ENCODE measurements around the gene KRTAP20-2. TPM values are rescaled to one million over a fixed set of nuclear protein-coding genes. Genes with fewer than 3 reads are reported as not detected.

KRTAP20-2 gene
- total RNA-seq, 1 experiment from 2014 or later = not detected

DNA sequence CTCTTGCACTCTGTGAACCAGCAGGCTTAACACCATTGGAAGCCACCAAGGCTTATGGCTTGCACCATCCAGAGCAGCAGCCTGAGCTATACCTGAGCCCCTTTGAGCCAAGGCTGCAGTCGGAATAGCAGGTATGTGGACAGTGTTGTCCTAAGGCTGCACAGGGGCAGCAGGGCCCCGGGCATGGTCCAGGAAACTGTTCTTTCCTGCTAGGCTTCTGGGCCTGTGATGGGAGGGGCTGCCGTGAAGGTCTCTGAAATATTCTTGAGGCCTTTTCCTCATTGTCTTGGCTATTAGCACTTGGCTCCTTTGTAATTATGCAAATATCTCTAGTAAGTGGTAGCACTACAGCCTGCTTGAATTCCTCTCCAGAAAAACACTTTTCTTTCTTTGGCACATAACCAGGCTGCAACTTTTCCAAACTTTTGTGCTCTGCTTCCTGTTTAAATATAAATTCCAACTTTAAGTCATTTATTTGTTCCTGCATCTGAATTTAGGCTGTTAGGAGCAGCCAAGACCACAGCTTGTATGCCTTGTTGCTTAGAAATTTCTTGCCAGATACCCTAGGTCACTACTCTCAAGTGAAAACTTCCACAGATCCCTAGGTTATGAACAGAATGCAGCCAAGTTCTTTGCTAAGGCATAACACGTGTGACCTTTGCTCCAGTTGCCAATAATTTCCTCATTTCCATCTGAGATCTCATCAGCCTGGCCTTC is 9.4 kb upstream of the KRTAP20-2 start:
- no peak overlapping the region for H3K27ac ChIP-seq (ENCODE audit: low read length)
- intact Hi-C loops (cut with micrococcal nuclease; ENCODE audit: unreplicated experiment) = no loop called here
- no peak for ATAC-seq
- no peaks in the 10 kb centered on the region for H3K36me3 ChIP-seq (ENCODE audit: control insufficient read depth, insufficient read depth, low read length)
- no TSS peak for BruUV-seq (replicated peaks)
- H3K4me3 ChIP-seq (ENCODE audit: low read depth in 2 of 2, low read length in 2 of 2) = no peak overlapping the region
- in situ Hi-C loops (cut with HindIII; ENCODE audit: low pct_unique_long_range_greater_than_20kb, low sequenced_read_pairs) = no loop called here
- no peak for TF ChIP-seq TCF7L2 (IDR thresholded peaks at IDR 0.05; ENCODE audit: low read depth, low read length)
- no peak for TF ChIP-seq POLR2AphosphoS5 (IDR thresholded peaks at IDR 0.05; ENCODE audit: low read depth, low read length)
- TF ChIP-seq SIN3A (IDR thresholded peaks at IDR 0.05; ENCODE audit: borderline replicate concordance, insufficient read depth, low read depth, low read length) = no peak
- TF ChIP-seq, protein P1, sequence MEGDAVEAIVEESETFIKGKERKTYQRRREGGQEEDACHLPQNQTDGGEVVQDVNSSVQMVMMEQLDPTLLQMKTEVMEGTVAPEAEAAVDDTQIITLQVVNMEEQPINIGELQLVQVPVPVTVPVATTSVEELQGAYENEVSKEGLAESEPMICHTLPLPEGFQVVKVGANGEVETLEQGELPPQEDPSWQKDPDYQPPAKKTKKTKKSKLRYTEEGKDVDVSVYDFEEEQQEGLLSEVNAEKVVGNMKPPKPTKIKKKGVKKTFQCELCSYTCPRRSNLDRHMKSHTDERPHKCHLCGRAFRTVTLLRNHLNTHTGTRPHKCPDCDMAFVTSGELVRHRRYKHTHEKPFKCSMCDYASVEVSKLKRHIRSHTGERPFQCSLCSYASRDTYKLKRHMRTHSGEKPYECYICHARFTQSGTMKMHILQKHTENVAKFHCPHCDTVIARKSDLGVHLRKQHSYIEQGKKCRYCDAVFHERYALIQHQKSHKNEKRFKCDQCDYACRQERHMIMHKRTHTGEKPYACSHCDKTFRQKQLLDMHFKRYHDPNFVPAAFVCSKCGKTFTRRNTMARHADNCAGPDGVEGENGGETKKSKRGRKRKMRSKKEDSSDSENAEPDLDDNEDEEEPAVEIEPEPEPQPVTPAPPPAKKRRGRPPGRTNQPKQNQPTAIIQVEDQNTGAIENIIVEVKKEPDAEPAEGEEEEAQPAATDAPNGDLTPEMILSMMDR (IDR thresholded peaks at IDR 0.05) = no peak
- TF ChIP-seq, protein P2, sequence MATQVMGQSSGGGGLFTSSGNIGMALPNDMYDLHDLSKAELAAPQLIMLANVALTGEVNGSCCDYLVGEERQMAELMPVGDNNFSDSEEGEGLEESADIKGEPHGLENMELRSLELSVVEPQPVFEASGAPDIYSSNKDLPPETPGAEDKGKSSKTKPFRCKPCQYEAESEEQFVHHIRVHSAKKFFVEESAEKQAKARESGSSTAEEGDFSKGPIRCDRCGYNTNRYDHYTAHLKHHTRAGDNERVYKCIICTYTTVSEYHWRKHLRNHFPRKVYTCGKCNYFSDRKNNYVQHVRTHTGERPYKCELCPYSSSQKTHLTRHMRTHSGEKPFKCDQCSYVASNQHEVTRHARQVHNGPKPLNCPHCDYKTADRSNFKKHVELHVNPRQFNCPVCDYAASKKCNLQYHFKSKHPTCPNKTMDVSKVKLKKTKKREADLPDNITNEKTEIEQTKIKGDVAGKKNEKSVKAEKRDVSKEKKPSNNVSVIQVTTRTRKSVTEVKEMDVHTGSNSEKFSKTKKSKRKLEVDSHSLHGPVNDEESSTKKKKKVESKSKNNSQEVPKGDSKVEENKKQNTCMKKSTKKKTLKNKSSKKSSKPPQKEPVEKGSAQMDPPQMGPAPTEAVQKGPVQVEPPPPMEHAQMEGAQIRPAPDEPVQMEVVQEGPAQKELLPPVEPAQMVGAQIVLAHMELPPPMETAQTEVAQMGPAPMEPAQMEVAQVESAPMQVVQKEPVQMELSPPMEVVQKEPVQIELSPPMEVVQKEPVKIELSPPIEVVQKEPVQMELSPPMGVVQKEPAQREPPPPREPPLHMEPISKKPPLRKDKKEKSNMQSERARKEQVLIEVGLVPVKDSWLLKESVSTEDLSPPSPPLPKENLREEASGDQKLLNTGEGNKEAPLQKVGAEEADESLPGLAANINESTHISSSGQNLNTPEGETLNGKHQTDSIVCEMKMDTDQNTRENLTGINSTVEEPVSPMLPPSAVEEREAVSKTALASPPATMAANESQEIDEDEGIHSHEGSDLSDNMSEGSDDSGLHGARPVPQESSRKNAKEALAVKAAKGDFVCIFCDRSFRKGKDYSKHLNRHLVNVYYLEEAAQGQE (IDR thresholded peaks at IDR 0.05; ENCODE audit: insufficient read depth in 1 of 2, low read depth in 2 of 2, low read length in 1 of 2) = no peak
- ChIA-PET CTCF (no interaction called here), POLR2A (no interaction called here)
- DNase-seq (ENCODE audit: low read depth, low spot score) = no peak
- H3K9me3 ChIP-seq (ENCODE audit: control insufficient read depth, insufficient read depth, low read depth, low read length) = no peaks in the 10 kb centered on the region
- no peaks in the 10 kb centered on the region for H3K27me3 ChIP-seq (ENCODE audit: control insufficient read depth, insufficient read depth, low read length)
- no peaks in the 10 kb centered on the region for H3K4me1 ChIP-seq (ENCODE audit: control insufficient read depth, insufficient read depth, low read length)

DNA sequence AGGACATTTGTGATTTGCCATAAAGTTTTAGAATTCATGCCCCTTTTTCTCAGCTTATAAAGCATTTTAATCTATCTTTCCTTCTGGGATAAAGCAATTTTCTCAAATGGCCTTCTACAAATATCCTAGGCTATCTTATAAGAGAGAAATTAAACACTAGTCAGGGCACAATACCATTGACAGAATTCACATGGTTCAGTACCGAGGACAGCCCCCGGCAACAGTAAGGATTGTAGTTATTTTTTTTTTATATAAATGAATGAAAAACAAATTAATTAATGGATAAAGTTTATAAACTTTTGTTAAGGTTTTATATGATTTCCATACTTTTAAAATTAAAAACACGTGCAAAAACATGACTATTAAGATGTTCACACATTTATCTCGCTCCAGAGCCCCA is 6.9 kb upstream of the KRTAP20-2 start:
- intact Hi-C loops (cut with micrococcal nuclease; ENCODE audit: unreplicated experiment) = no loop called here
- in situ Hi-C loops (cut with HindIII; ENCODE audit: low pct_unique_long_range_greater_than_20kb, low sequenced_read_pairs) = no loop called here
- ChIA-PET CTCF (no interaction called here), POLR2A (no interaction called here)
- Histone ChIP-seq H3K4me3 (ENCODE audit: low read depth in 2 of 2, low read length in 2 of 2) (no peak overlapping the region), H3K36me3 (ENCODE audit: control insufficient read depth, insufficient read depth, low read length) (no peaks in the 10 kb centered on the region), H3K27ac (ENCODE audit: low read length) (no peak overlapping the region), H3K4me1 (ENCODE audit: control insufficient read depth, insufficient read depth, low read length) (no peaks in the 10 kb centered on the region), H3K9me3 (ENCODE audit: control insufficient read depth, insufficient read depth, low read depth, low read length) (no peaks in the 10 kb centered on the region), H3K27me3 (ENCODE audit: control insufficient read depth, insufficient read depth, low read length) (no peaks in the 10 kb centered on the region)
- BruUV-seq (replicated peaks) = no TSS peak
- TF ChIP-seq TCF7L2 (IDR thresholded peaks at IDR 0.05; ENCODE audit: low read depth, low read length) = no peak
- no peak for DNase-seq (ENCODE audit: low read depth, low spot score)
- ATAC-seq = no peak

DNA sequence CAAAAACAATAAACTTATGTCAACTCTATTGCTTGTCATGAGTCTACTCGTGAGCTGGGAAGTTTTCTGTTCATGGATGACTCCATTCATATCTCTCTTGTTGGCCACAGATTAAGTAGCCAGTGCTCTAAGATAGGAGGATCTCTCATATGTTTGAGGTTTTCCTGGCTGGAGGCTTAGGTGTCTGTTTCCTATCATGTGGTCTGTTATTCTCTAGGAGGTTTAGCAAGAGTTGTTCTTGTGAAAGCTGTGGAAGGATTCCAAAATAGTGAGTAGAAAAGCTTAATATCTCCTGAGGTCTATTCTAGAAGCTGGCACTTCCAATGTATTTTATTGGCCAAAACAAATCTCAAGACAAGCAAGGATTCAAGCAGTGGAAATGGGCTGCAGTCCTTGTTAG is 5.8 kb upstream of the KRTAP20-2 start:
- in situ Hi-C loops (cut with HindIII; ENCODE audit: low pct_unique_long_range_greater_than_20kb, low sequenced_read_pairs) = no loop called here
- no peak for ATAC-seq
- DNase-seq (ENCODE audit: low read depth, low spot score) = no peak

More for the DNA sequence above, 5.8 kb upstream of the KRTAP20-2 start:
- CTCF ChIA-PET = no interaction called here
- BruUV-seq (replicated peaks) = no TSS peak
- H3K36me3 ChIP-seq (ENCODE audit: control insufficient read depth, insufficient read depth, low read length) = no peaks in the 10 kb centered on the region
- H3K27me3 ChIP-seq (ENCODE audit: control insufficient read depth, insufficient read depth, low read length) = no peaks in the 10 kb centered on the region
- H3K4me1 ChIP-seq (ENCODE audit: control insufficient read depth, insufficient read depth, low read length) = no peaks in the 10 kb centered on the region
- intact Hi-C loops (cut with micrococcal nuclease; ENCODE audit: unreplicated experiment) = no loop called here
- H3K4me3 ChIP-seq (ENCODE audit: low read depth in 2 of 2, low read length in 2 of 2) = no peak overlapping the region
- no peaks in the 10 kb centered on the region for H3K9me3 ChIP-seq (ENCODE audit: control insufficient read depth, insufficient read depth, low read depth, low read length)
- TF ChIP-seq TCF7L2 (IDR thresholded peaks at IDR 0.05; ENCODE audit: low read depth, low read length) (no peak), POLR2AphosphoS5 (IDR thresholded peaks at IDR 0.05; ENCODE audit: low read depth, low read length) (no peak), SIN3A (IDR thresholded peaks at IDR 0.05; ENCODE audit: borderline replicate concordance, insufficient read depth, low read depth, low read length) (no peak)
- TF ChIP-seq, protein P1 (IDR thresholded peaks at IDR 0.05) = no peak
- TF ChIP-seq, protein P2 (IDR thresholded peaks at IDR 0.05; ENCODE audit: insufficient read depth in 1 of 2, low read depth in 2 of 2, low read length in 1 of 2) = no peak
- H3K27ac ChIP-seq (ENCODE audit: low read length) = no peak overlapping the region
- POLR2A ChIA-PET = no interaction called here
